Measurements from ENCODE around the gene KIF6.

GRCh38 chr6:39706819-39707335 is 18.3 kb downstream of the KIF6 start:
- no peak for TF ChIP-seq ZNF624 (tag by site-specific recombination; IDR thresholded peaks at IDR 0.05)
- TF ChIP-seq ZBTB21 (tag by site-specific recombination; IDR thresholded peaks at IDR 0.05) = no peak
- no peak for TF ChIP-seq ZNF174 (tag by site-specific recombination; IDR thresholded peaks at IDR 0.05)
- TF ChIP-seq CTCF (tag by site-specific recombination; IDR thresholded peaks at IDR 0.05) = no peak
- no peak for TF ChIP-seq ZNF302 (tag by site-specific recombination; IDR thresholded peaks at IDR 0.05; ENCODE audit: low read depth)
- TF ChIP-seq ZNF704 (tag by site-specific recombination; IDR thresholded peaks at IDR 0.05) = no peak
- TF ChIP-seq ZNF223 (tag by site-specific recombination; IDR thresholded peaks at IDR 0.05) = no peak
